ENCODE data around the gene RAB5IF.
"Not testable (repeated sequence)": the region's sequence is repeated elsewhere in the genome, so short reads cannot be mapped to it uniquely, and the experiment has no call there.

RAB5IF gene

GRCh38 chr20:36605399-36606157, at the start of gene RAB5IF:
Gene RAB5IF, plus strand, starts transcription at chr20:36605779. Its CDS starts 173 bp downstream, at chr20:36605952.
- DNase-seq = peak; percentile 99
- Mint-ChIP-seq H3K4me1 (peaks cover 38% of the 10 kb centered on the region), H3K27ac (peak within 1 kb of the TSS; percentile 95), H3K36me3 (peaks cover 29% of the 10 kb centered on the region), H3K27me3 (peaks cover 4% of the 10 kb centered on the region), H3K4me3 (peak within 1 kb of the TSS; percentile 99), H3K9me3 (no peaks in the 10 kb centered on the region)
- CTCF ChIA-PET = interaction anchor here (0.5 to 4.1 kb wide), 18 partner anchors 8 to 708 kb away, joined by 3 to 51 read pairs (median 5); no protein-coding TSS in a partner anchor

GRCh38 chr20:36562724-36563123, 42.9 kb upstream of the RAB5IF start:
- no peak for DNase-seq
- Mint-ChIP-seq H3K4me3 (no peak overlapping the region), H3K9me3 (peaks cover 6% of the 10 kb centered on the region), H3K27me3 (peaks cover 12% of the 10 kb centered on the region), H3K36me3 (no peaks in the 10 kb centered on the region), H3K27ac (no peak overlapping the region), H3K4me1 (no peaks in the 10 kb centered on the region)
- CTCF ChIA-PET = interaction anchor here (0.6 kb wide), 1 partner anchor 50 kb away, joined by 3 read pairs; no protein-coding TSS in a partner anchor

- Mint-ChIP-seq H3K36me3 (no peaks in the 10 kb centered on the region), H3K27me3 (peaks cover 12% of the 10 kb centered on the region), H3K4me3 (no peak overlapping the region), H3K27ac (no peak overlapping the region), H3K4me1 (no peaks in the 10 kb centered on the region), H3K9me3 (peaks cover 6% of the 10 kb centered on the region)
- no peak for DNase-seq
- CTCF ChIA-PET = no interaction called here
Observed at GRCh38 chr20:36563374-36563773, 42.2 kb upstream of the RAB5IF start.

GRCh38 chr20:36564078-36564725, 41.4 kb upstream of the RAB5IF start:
- H3K4me3 Mint-ChIP-seq, CTCF ChIA-PET, H3K9me3 Mint-ChIP-seq, DNase-seq, H3K4me1 Mint-ChIP-seq, H3K27ac Mint-ChIP-seq, H3K36me3 Mint-ChIP-seq: not testable (repeated sequence)
- H3K27me3 Mint-ChIP-seq = peaks cover 12% of the 10 kb centered on the region

- not testable (repeated sequence) for H3K27ac Mint-ChIP-seq, H3K9me3 Mint-ChIP-seq, H3K4me1 Mint-ChIP-seq, H3K4me3 Mint-ChIP-seq, DNase-seq, H3K36me3 Mint-ChIP-seq
- CTCF ChIA-PET = interaction anchor here (0.8 kb wide), 1 partner anchor 17 kb away, joined by 3 read pairs; no protein-coding TSS in a partner anchor
- peaks cover 12% of the 10 kb centered on the region for H3K27me3 Mint-ChIP-seq
Observed at GRCh38 chr20:36564726-36565121, 40.9 kb upstream of the RAB5IF start.

- no peaks in the 10 kb centered on the region for H3K36me3 Mint-ChIP-seq
- CTCF ChIA-PET = interaction anchor here (0.8 kb wide), 1 partner anchor 18 kb away, joined by 3 read pairs; no protein-coding TSS in a partner anchor
Observed at GRCh38 chr20:36565520-36565919, 40.1 kb upstream of the RAB5IF start.

GRCh38 chr20:36569847-36570429, 35.6 kb upstream of the RAB5IF start:
- DNase-seq = no peak
- Mint-ChIP-seq H3K36me3 (peaks cover 3% of the 10 kb centered on the region), H3K27me3 (peaks cover 5% of the 10 kb centered on the region), H3K27ac (no peak overlapping the region), H3K4me3 (no peak overlapping the region), H3K9me3 (peaks cover 3% of the 10 kb centered on the region), H3K4me1 (peaks cover 20% of the 10 kb centered on the region)
- CTCF ChIA-PET = interaction anchor here (0.5 to 2.6 kb wide), 3 partner anchors 12 to 26 kb away, joined by 3 to 7 read pairs (median 7); no protein-coding TSS in a partner anchor

More at GRCh38 chr20:36565520-36565919, 40.1 kb upstream of the RAB5IF start:
- Mint-ChIP-seq H3K4me1 (no peaks in the 10 kb centered on the region), H3K27ac (no peak overlapping the region), H3K4me3 (no peak overlapping the region), H3K27me3 (peaks cover 12% of the 10 kb centered on the region), H3K9me3 (peaks cover 6% of the 10 kb centered on the region)
- no peak for DNase-seq

- no peaks in the 10 kb centered on the region for H3K9me3 Mint-ChIP-seq
- peaks cover 16% of the 10 kb centered on the region for H3K36me3 Mint-ChIP-seq
- peak overlapping the region; percentile 77 for H3K4me3 Mint-ChIP-seq
- peaks cover 37% of the 10 kb centered on the region for H3K4me1 Mint-ChIP-seq
- H3K27me3 Mint-ChIP-seq = peaks cover 5% of the 10 kb centered on the region
- no peak for DNase-seq
- CTCF ChIA-PET = interaction anchor here (0.8 to 2.6 kb wide), 5 partner anchors 10 to 44 kb away, joined by 3 to 7 read pairs (median 4); no protein-coding TSS in a partner anchor
- peak overlapping the region; percentile 98 for H3K27ac Mint-ChIP-seq
Observed at GRCh38 chr20:36571564-36572504, 33.7 kb upstream of the RAB5IF start.

- peak overlapping the region; percentile 98 for H3K27ac Mint-ChIP-seq
- peak; percentile 63 for DNase-seq
- peak overlapping the region; percentile 77 for H3K4me3 Mint-ChIP-seq
- H3K9me3 Mint-ChIP-seq = no peaks in the 10 kb centered on the region
- CTCF ChIA-PET = interaction anchor here (1.4 kb wide), 1 partner anchor 19 kb away, joined by 4 read pairs; no protein-coding TSS in a partner anchor
- H3K4me1 Mint-ChIP-seq = peaks cover 37% of the 10 kb centered on the region
- H3K27me3 Mint-ChIP-seq = peaks cover 5% of the 10 kb centered on the region
- H3K36me3 Mint-ChIP-seq = peaks cover 16% of the 10 kb centered on the region
Observed at GRCh38 chr20:36572701-36573102, 32.9 kb upstream of the RAB5IF start.

- Mint-ChIP-seq H3K27ac (peak within 1 kb of the TSS; percentile 98), H3K4me3 (peak within 1 kb of the TSS; percentile 87), H3K27me3 (peaks cover 5% of the 10 kb centered on the region), H3K36me3 (peaks cover 16% of the 10 kb centered on the region), H3K4me1 (peaks cover 37% of the 10 kb centered on the region), H3K9me3 (no peaks in the 10 kb centered on the region)
- peak; percentile 89 for DNase-seq
- CTCF ChIA-PET = interaction anchor here (0.7 to 1.4 kb wide), 2 partner anchors 11 to 19 kb away, joined by 3 to 4 read pairs; no protein-coding TSS in a partner anchor
Observed at GRCh38 chr20:36573103-36573797, 32.3 kb upstream of the RAB5IF start, which contains the start of gene TGIF2. Gene TGIF2, plus strand, starts transcription at chr20:36573597. Its CDS starts 5,178 bp downstream, at chr20:36578775.

- no peaks in the 10 kb centered on the region for H3K9me3 Mint-ChIP-seq
Observed at GRCh38 chr20:36573798-36574365, 31.7 kb upstream of the RAB5IF start.

GRCh38 chr20:36574366-36575135, 31.0 kb upstream of the RAB5IF start:
- DNase-seq = peak; percentile 69
- Mint-ChIP-seq H3K9me3 (no peaks in the 10 kb centered on the region), H3K36me3 (peaks cover 21% of the 10 kb centered on the region), H3K4me3 (peak overlapping the region; percentile 87), H3K27ac (peak overlapping the region; percentile 90), H3K27me3 (peaks cover 5% of the 10 kb centered on the region), H3K4me1 (peaks cover 37% of the 10 kb centered on the region)
- CTCF ChIA-PET = interaction anchor here (1.4 to 3.4 kb wide), 3 partner anchors 15 to 38 kb away, joined by 4 to 18 read pairs (median 5); partner anchors contain the start of gene RAB5IF

More at GRCh38 chr20:36573798-36574365, 31.7 kb upstream of the RAB5IF start:
- Mint-ChIP-seq H3K27ac (peak overlapping the region; percentile 71), H3K36me3 (peaks cover 16% of the 10 kb centered on the region), H3K4me1 (peaks cover 37% of the 10 kb centered on the region), H3K4me3 (peak overlapping the region; percentile 87), H3K27me3 (peaks cover 5% of the 10 kb centered on the region)
- CTCF ChIA-PET = interaction anchor here (0.7 to 3.4 kb wide), 3 partner anchors 11 to 31 kb away, joined by 3 to 18 read pairs (median 4); partner anchors contain the start of gene RAB5IF
- DNase-seq = peak; percentile 53
